GM23248 (cell line): ENCODE results near the gene TNNI3K.

ENCODE experiments used
- EZH2 ChIP-seq: fragments of 200-600 bp; sonication (generic); IDR thresholded peaks from 2 replicates; pipeline ENCODE4 v1.6.1; 2018; ENCODE audit warnings: antibody characterized with exemption, mild to moderate bottlenecking; ENCODE audit not compliant: insufficient read depth, poor library complexity, severe bottlenecking
- EZH2phosphoT487 ChIP-seq: fragments of 200-600 bp; sonication (generic); IDR thresholded peaks from 2 replicates; pipeline ENCODE4 v1.6.1; 2018; ENCODE audit warnings: antibody characterized with exemption, moderate library complexity, mild to moderate bottlenecking, low read depth; ENCODE audit not compliant: insufficient read depth

GRCh38 chr1:74548961-74549750, 314.0 kb downstream of the TNNI3K start:
- TF ChIP-seq EZH2 = no peak
- TF ChIP-seq EZH2phosphoT487 = no peak
